Measurements from ENCODE around the gene NATD1.

NATD1 gene

DNA sequence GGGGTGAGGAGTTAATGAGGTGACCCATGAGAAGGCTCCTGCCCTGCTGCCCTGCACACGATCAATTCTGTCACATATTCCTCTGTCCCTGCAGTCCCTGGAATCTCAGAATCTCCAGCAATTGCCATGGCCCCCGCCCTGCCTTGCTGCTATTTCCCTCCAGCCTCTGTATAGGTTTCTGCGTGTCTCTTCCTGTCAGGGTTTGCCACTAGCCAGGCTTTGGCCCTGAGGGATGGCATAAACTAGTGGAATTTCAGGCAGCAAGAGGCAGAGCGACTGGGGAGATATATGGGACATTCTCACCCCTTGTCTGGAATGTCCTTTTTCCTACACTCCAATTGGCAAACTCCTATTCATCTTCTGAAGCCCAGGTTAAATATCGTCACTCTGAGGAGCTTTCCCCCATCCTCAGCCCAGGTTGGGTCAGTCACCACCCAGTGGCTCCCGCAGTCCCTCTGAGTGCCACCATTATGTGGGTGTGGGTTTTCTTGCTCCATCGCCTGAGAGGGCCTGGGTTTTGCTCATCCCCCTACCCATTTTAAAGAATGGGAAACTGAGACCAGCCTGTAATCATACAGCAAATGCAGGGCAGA is 15.5 kb upstream of the NATD1 start:
- TF ChIP-seq EP300 (IDR thresholded peaks at IDR 0.05; ENCODE audit: borderline replicate concordance) (no peak), CEBPB (IDR thresholded peaks at IDR 0.05) (no peak), EGR1 (IDR thresholded peaks at IDR 0.05) (no peak), MAX (IDR thresholded peaks at IDR 0.05) (no peak), FOXM1 (IDR thresholded peaks at IDR 0.05; ENCODE audit: borderline replicate concordance, low read depth) (no peak), TAF1 (IDR thresholded peaks at IDR 0.05; ENCODE audit: low read depth) (no peak), TEAD4 (IDR thresholded peaks at IDR 0.05) (no peak), CREB1 (IDR thresholded peaks at IDR 0.05; ENCODE audit: low read depth) (no peak), RAD21 (IDR thresholded peaks at IDR 0.05; ENCODE audit: low read depth) (no peak), USF1 (IDR thresholded peaks at IDR 0.05) (no peak), ZBTB7A (IDR thresholded peaks at IDR 0.05; ENCODE audit: low read depth) (no peak), NFIC (IDR thresholded peaks at IDR 0.05) (no peak), YY1 (IDR thresholded peaks at IDR 0.05; ENCODE audit: low read depth) (no peak), REST (IDR thresholded peaks at IDR 0.05; ENCODE audit: low read depth) (no peak), TCF12 (IDR thresholded peaks at IDR 0.05; ENCODE audit: low read depth) (no peak)

DNA sequence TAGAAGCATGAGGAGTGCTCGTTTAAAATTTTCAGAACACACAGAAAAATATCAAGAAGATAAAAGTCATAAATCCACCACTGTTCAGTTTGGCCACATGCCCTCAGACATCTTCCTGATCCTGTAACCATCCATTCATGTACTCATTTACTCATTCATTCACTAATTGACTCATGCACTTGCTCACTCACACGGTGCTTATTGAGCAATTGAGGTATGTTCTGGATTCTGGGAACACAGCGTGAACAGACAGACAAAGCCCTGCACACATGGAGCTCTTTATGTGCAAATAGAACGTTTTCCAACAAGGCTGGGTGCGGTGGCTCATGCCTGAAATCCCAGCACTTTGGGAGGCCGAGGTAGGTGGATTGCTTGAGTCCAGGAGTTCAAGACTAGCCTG is 10.2 kb upstream of the NATD1 start:
- TF ChIP-seq EGR1 (IDR thresholded peaks at IDR 0.05) = no peak
- no peak for TF ChIP-seq TCF12 (IDR thresholded peaks at IDR 0.05; ENCODE audit: low read depth)
- TF ChIP-seq MAX (IDR thresholded peaks at IDR 0.05) = no peak
- TF ChIP-seq TAF1 (IDR thresholded peaks at IDR 0.05; ENCODE audit: low read depth) = no peak
- no peak for TF ChIP-seq FOXM1 (IDR thresholded peaks at IDR 0.05; ENCODE audit: borderline replicate concordance, low read depth)
- TF ChIP-seq YY1 (IDR thresholded peaks at IDR 0.05; ENCODE audit: low read depth) = no peak
- TF ChIP-seq CEBPB (IDR thresholded peaks at IDR 0.05) = no peak
- TF ChIP-seq EP300 (IDR thresholded peaks at IDR 0.05; ENCODE audit: borderline replicate concordance) = no peak
- TF ChIP-seq ZBTB7A (IDR thresholded peaks at IDR 0.05; ENCODE audit: low read depth) = no peak
- TF ChIP-seq REST (IDR thresholded peaks at IDR 0.05; ENCODE audit: low read depth) = no peak
- TF ChIP-seq USF1 (IDR thresholded peaks at IDR 0.05) = no peak
- no peak for TF ChIP-seq RAD21 (IDR thresholded peaks at IDR 0.05; ENCODE audit: low read depth)
- TF ChIP-seq NFIC (IDR thresholded peaks at IDR 0.05) = no peak

DNA sequence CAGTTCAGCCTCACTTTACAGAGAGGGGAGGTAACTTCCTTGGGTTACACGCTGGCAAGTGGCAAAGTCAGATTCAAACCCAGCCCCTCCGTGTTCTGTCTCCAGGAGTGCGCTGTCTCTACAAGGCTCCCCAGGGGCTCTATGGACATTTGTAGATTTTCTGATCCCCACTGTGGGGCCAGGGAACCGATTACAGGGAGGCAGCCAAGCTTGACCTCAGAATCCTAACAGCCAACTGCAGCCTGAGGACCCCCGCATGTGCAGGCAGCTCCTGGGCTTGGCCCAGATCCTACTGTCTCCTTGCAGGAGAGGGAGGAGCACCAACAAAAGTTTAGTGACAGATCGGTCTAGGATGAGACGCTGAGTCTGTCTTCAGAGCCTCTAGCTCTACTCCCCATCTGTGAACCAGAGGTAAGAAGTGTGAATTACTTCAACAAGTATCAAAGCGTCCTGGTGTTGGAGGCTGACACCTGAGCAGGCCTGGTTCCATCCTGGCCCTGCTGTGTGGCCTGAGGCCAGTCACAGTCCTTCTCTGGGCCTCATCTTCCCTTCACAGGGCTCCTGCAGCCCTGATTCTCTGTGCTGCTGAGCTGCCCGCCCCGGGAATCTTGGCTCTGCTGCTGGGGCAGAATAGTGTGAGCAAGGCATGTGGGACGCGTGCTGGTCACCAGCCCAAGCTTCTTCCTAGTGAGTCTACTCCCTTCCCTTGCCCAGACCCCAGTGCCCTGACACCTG is 9.2 kb upstream of the NATD1 start:
- TF ChIP-seq RAD21 (IDR thresholded peaks at IDR 0.05; ENCODE audit: low read depth) (no peak), REST (IDR thresholded peaks at IDR 0.05; ENCODE audit: low read depth) (no peak), NFIC (IDR thresholded peaks at IDR 0.05) (no peak), CEBPB (IDR thresholded peaks at IDR 0.05) (no peak), FOXM1 (IDR thresholded peaks at IDR 0.05; ENCODE audit: borderline replicate concordance, low read depth) (no peak), EP300 (IDR thresholded peaks at IDR 0.05; ENCODE audit: borderline replicate concordance) (no peak), USF1 (IDR thresholded peaks at IDR 0.05) (no peak), CREB1 (IDR thresholded peaks at IDR 0.05; ENCODE audit: low read depth) (no peak), TCF12 (IDR thresholded peaks at IDR 0.05; ENCODE audit: low read depth) (no peak), TEAD4 (IDR thresholded peaks at IDR 0.05) (no peak), MAX (IDR thresholded peaks at IDR 0.05) (no peak), ZBTB7A (IDR thresholded peaks at IDR 0.05; ENCODE audit: low read depth) (no peak), YY1 (IDR thresholded peaks at IDR 0.05; ENCODE audit: low read depth) (no peak), TAF1 (IDR thresholded peaks at IDR 0.05; ENCODE audit: low read depth) (no peak), EGR1 (IDR thresholded peaks at IDR 0.05) (no peak)

Data from Ishikawa (cell line).